Right lung (tissue), 5 donors: ENCODE results near the gene EPHB6. TPM values are rescaled to one million over a fixed set of nuclear protein-coding genes. Genes with fewer than 3 reads are reported as not detected.

ENCODE experiments used
- DNase-seq, 2 donors: peaks; one replicate each; pipeline ENCODE4 v3.0.0-alpha.2; 2013
- polyA plus RNA-seq, 5 donors: library from polyadenylated mRNA; unstranded; fragments of 120-200 nt; gene quantifications; one replicate each; pipeline versions ENCODE4 v1.2.1 to v1.2.3, GENCODE V29; 2013; ENCODE audit warnings: inconsistent platforms in 1 of 5, low replicate concordance in 1 of 5; ENCODE audit not compliant: insufficient read length in 5 of 5, insufficient read depth in 1 of 5

Gene EPHB6
- polyA plus RNA-seq, 5 donors, result 18.9 to 28.3 (median 26.8) TPM

DNA sequence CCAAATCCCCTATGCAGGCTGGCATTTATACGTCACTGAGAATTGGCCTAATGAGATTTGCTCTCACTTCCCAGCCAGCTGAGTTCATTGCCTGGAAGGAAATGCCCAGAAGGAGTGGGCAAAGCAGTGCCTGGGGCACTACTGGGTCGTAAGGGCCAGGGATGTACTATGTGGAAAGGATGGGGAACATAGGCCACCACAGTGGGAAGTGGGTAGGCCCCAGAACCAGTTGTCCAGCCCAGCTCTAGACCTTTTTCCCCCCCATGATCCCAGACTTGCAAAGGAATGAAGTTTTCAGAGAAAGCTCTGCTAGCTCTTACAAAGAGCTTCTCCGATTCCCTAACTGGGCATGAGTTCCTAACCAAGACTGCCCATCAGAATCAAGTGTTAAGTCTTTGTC lies 64.8 kb downstream of the EPHB6 start:
- no peak for DNase-seq

Other genes with a start within 250 kb of the EPHB6 start
- not detected for gene PRSS1, start 105.6 kb upstream of the EPHB6 start, polyA plus RNA-seq
- not detected for gene PRSS2, start 84.1 kb upstream of the EPHB6 start, polyA plus RNA-seq
- gene TRPV6, start 30.7 kb downstream of the EPHB6 start, polyA plus RNA-seq, result 10 to 100 TPM in 1 of 5 donors, 1 to 10 TPM in 4; 5.3 to 10.1 (median 8.1) TPM
- under 1 TPM; 0.09 to 0.24 (median 0.18) TPM for gene TRPV5, start 78.7 kb downstream of the EPHB6 start, polyA plus RNA-seq
- gene LLCFC1, start 84.4 kb downstream of the EPHB6 start, polyA plus RNA-seq, result under 1 TPM; 0.25 to 0.63 (median 0.35) TPM
- gene KEL, start 107.3 kb downstream of the EPHB6 start, polyA plus RNA-seq, result 1 to 10 TPM; 1.1 to 4.3 (median 2.5) TPM
- gene OR9A2, start 172.1 kb downstream of the EPHB6 start, polyA plus RNA-seq, result not detected
- gene OR6V1, start 197.3 kb downstream of the EPHB6 start, polyA plus RNA-seq, result not detected